Suprapubic skin (tissue), 4 donors: ENCODE measurements around the gene SIAH2.

Experiments used
- CTCF ChIP-seq, 2 donors: fragments of 200-600 bp in 1 of 2; fragments of 450-650 bp in 1 of 2; sonication (generic) in 1 of 2; IDR thresholded peaks; one replicate each; pipeline ENCODE4 v1.5.1; 2016 to 2019; ENCODE audit warnings: antibody characterized with exemption in 2 of 2, mild to moderate bottlenecking in 1 of 2, moderate library complexity in 1 of 2
- EP300 ChIP-seq: sonication (generic); formaldehyde crosslinking; IDR thresholded peaks from one replicate; pipeline ENCODE4 v1.6.1; 2017; ENCODE audit warnings: antibody characterized with exemption
- POLR2AphosphoS5 ChIP-seq, 3 donors: sonication (generic); formaldehyde crosslinking; IDR thresholded peaks; one replicate each; pipeline ENCODE4 v1.6.1; 2017; ENCODE audit warnings: antibody characterized with exemption in 3 of 3

DNA sequence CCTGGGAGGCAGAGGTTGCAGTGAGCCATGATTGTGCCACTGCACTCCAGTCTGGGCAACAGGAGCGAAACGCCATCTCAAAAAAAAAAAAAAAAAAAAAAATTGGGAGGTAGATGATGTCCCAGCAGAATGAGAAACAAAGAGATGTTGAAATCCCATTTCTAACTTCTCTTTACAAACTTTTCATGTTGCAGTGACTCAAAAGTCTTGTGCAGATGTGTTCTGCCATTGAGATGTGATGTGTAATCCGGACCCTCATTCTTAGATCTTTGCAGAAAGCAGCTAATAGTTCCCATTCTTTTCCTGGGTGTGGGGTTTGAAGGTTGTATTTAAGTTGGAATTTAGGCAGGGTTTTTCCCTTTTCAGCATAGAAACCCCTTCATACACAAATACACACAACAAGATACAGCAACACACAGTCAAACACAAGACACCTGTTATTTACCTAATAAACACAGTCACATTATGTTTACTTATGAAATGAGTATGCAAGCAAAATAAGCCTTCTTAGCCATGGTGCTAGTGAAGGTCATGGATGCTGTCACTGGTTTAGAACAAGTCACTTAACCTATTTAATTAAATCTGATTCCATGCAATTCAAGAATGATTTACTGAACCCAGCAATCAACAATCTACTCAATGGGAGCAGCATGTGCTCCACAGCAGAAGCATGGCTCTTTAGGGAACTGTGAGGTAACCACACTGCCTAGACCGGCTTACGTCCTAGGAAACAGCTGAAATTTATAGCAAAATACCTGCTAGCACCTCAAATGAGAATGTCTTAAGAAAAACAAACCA lies 14.9 kb downstream of the SIAH2 start:
- TF ChIP-seq CTCF (IDR thresholded peaks at IDR 0.05) (no peak), EP300 (no peak), POLR2AphosphoS5 (IDR thresholded peaks at IDR 0.05) (no peak)
